Measurements from ENCODE around the gene GGPS1.

The GGPS1 gene

GRCh38 chr1:235357485-235358373 lies 29.4 kb downstream of the GGPS1 start:
- no peak for TF ChIP-seq CTCF (IDR thresholded peaks at IDR 0.05)

GRCh38 chr1:235358899-235359298 lies 30.5 kb downstream of the GGPS1 start:
- TF ChIP-seq CTCF (IDR thresholded peaks at IDR 0.05) = no peak

- TF ChIP-seq CTCF (IDR thresholded peaks at IDR 0.05) = no peak
These were observed 37.9 kb downstream of the GGPS1 start for GRCh38 chr1:235366286-235366685.

GRCh38 chr1:235367000-235367908 lies 38.9 kb downstream of the GGPS1 start, which contains the start of gene TBCE:
Gene TBCE (plus strand): TSS chr1:235367427. CDS start chr1:235380050, 12,623 bp downstream.
- no peak for TF ChIP-seq CTCF (IDR thresholded peaks at IDR 0.05)

GRCh38 chr1:235368428-235368827 lies 40.1 kb downstream of the GGPS1 start:
- TF ChIP-seq CTCF (IDR thresholded peaks at IDR 0.05) = no peak

GRCh38 chr1:235369802-235370201 lies 41.4 kb downstream of the GGPS1 start:
- TF ChIP-seq CTCF (IDR thresholded peaks at IDR 0.05) = no peak

- TF ChIP-seq CTCF (IDR thresholded peaks at IDR 0.05) = no peak
These were observed 47.7 kb downstream of the GGPS1 start for GRCh38 chr1:235375919-235376605.

All from LNCAP (cell line).